GM21390 (cell line): ENCODE measurements around the gene LIN9.
"Not testable (repeated sequence)": the region's sequence is repeated elsewhere in the genome, so short reads cannot be mapped to it uniquely, and the experiment has no call there.

Experiments
- ATAC-seq: cut with Tn5 transposase; IDR thresholded peaks from one replicate; pipeline ENCODE4 v1.9.1; 2021; ENCODE audit not compliant: unreplicated experiment

Gene LIN9

GRCh38 chr1:226308723-226309397, at the start of gene LIN9:
Gene LIN9 (minus strand): TSS chr1:226309164. CDS start chr1:226309139, 25 bp downstream.
- ATAC-seq = peak; percentile 77

- ATAC-seq = no peak
These were observed 48.5 kb upstream of the LIN9 start for GRCh38 chr1:226357416-226357815.

GRCh38 chr1:226355669-226356551, 46.9 kb upstream of the LIN9 start:
- ATAC-seq = peak; percentile 46

GRCh38 chr1:226355016-226355415, 46.1 kb upstream of the LIN9 start:
- no peak for ATAC-seq

GRCh38 chr1:226353698-226354525, 44.9 kb upstream of the LIN9 start:
- ATAC-seq = no peak

GRCh38 chr1:226351709-226352108, 42.7 kb upstream of the LIN9 start:
- no peak for ATAC-seq

- ATAC-seq = no peak
These were observed 41.5 kb upstream of the LIN9 start for GRCh38 chr1:226350519-226350865.

GRCh38 chr1:226349801-226350518, 41.0 kb upstream of the LIN9 start:
- peak; percentile 54 for ATAC-seq

GRCh38 chr1:226349081-226349480, 40.1 kb upstream of the LIN9 start:
- no peak for ATAC-seq

GRCh38 chr1:226344441-226345259, 35.7 kb upstream of the LIN9 start:
- ATAC-seq = no peak

GRCh38 chr1:226342656-226343055, 33.7 kb upstream of the LIN9 start:
- no peak for ATAC-seq

GRCh38 chr1:226340111-226340510, 31.1 kb upstream of the LIN9 start:
- ATAC-seq = not testable (repeated sequence)

GRCh38 chr1:226337276-226337875, 28.4 kb upstream of the LIN9 start:
- no peak for ATAC-seq

GRCh38 chr1:226335661-226336060, 26.7 kb upstream of the LIN9 start:
- no peak for ATAC-seq

- no peak for ATAC-seq
These were observed 24.0 kb upstream of the LIN9 start for GRCh38 chr1:226332947-226333346.

- ATAC-seq = no peak
These were observed 20.3 kb upstream of the LIN9 start for GRCh38 chr1:226329237-226329636.

GRCh38 chr1:226327761-226328162, 18.8 kb upstream of the LIN9 start:
- ATAC-seq = no peak

- no peak for ATAC-seq
These were observed 16.2 kb upstream of the LIN9 start for GRCh38 chr1:226325178-226325577.

- no peak for ATAC-seq
These were observed 15.5 kb upstream of the LIN9 start for GRCh38 chr1:226324479-226324878.

GRCh38 chr1:226322986-226323385, 14.0 kb upstream of the LIN9 start:
- ATAC-seq = no peak
